ENCODE measurements around the gene ZMYM1. TPM values are rescaled to one million over a fixed set of nuclear protein-coding genes. Genes with fewer than 3 reads are reported as not detected.

ZMYM1 gene
- total and polyA plus RNA-seq, 2 of the 8 experiments (the other 6 are each of a cell fraction or from before 2014, with no cell fraction given) = 10.0 to 41.3 TPM

DNA sequence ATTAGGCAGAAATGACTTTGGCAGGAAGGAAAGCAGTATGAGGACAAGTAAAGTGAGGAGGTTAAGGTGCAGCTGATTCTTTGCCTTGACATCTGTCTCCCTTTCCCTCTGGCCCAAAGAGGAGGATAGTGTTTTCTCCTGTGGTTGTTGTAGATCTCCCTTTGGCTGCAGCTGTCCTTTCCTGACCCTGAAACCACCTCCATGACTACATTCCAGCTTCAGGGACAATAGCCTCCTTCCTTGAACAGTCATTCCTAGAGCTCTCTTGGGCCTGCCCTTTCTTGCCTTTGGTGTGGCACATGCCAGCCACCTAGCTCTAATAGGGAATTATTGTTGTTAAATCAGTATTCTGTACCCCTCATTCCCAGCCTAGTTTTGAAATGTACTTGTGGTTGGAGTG, 6.2 kb downstream of the ZMYM1 start (continued):
- TF ChIP-seq SIN3A (conservative IDR thresholded peaks at IDR 0.05 in 1 of 2, IDR thresholded peaks at IDR 0.05 in 1 of 2; ENCODE audit: low read depth in 1 of 2, low read length in 2 of 2) (no peak), SIRT6 (IDR thresholded peaks at IDR 0.05; ENCODE audit: low read length) (no peak), KDM1A (IDR thresholded peaks at IDR 0.05; ENCODE audit: borderline replicate concordance, low read length) (no peak)
